Calu3 (cell line): ENCODE results near the gene PREB. TPM values are rescaled to one million over a fixed set of nuclear protein-coding genes. Genes with fewer than 3 reads are reported as not detected.

Experiments used
- BruUV-seq: library from RNA; stranded (reverse); fragments of 400-500 nt; replicated peaks from 2 replicates; lab custom pipeline; 2021; lab: Mats Ljungman, UMichigan
- CTCF ChIA-PET: fragments of 300-600 bp; sonication (Branson Sonifier 250); formaldehyde crosslinking; loops from one replicate; lab custom pipeline; 2022; ENCODE audit warnings: antibody characterized with exemption; lab: Charles Lee
- DNase-seq: peaks from one replicate; pipeline ENCODE4 v3.0.0; 2022
- H3K27ac Mint-ChIP-seq: one replicate; pipeline ENCODE4 v1.8.0; 2022; ENCODE audit warnings: mixed read lengths; ENCODE audit not compliant: unreplicated experiment
- H3K27me3 Mint-ChIP-seq: one replicate; pipeline ENCODE4 v1.8.0; 2022; ENCODE audit warnings: mixed read lengths; ENCODE audit not compliant: unreplicated experiment
- H3K36me3 Mint-ChIP-seq: one replicate; pipeline ENCODE4 v1.8.0; 2022; ENCODE audit warnings: mild to moderate bottlenecking, moderate library complexity, mixed read lengths; ENCODE audit not compliant: insufficient read depth, unreplicated experiment
- H3K4me1 Mint-ChIP-seq: one replicate; pipeline ENCODE4 v1.8.0; 2022; ENCODE audit warnings: mild to moderate bottlenecking, low read depth, mixed read lengths; ENCODE audit not compliant: unreplicated experiment
- H3K4me3 Mint-ChIP-seq: one replicate; pipeline ENCODE4 v1.8.0; 2022; ENCODE audit warnings: mild to moderate bottlenecking, low read depth, moderate library complexity, mixed read lengths; ENCODE audit not compliant: unreplicated experiment
- H3K9me3 Mint-ChIP-seq: one replicate; pipeline ENCODE4 v1.8.0; 2022; ENCODE audit warnings: low read depth, mixed read lengths; ENCODE audit not compliant: unreplicated experiment
- intact Hi-C: fragments of 100-400 bp; cut with micrococcal nuclease; formaldehyde crosslinking; loops from one replicate; pipeline ENCODE4 v1.10.0; 2022; ENCODE audit not compliant: unreplicated experiment
- total RNA-seq: library from RNA; stranded (reverse); gene quantifications from 2 replicates; pipeline ENCODE4 v1.2.3, GENCODE V29; 2022
- TF ChIP-seq, protein P1 (sequence below): fragments of 200-600 bp; IDR thresholded peaks from one replicate; pipeline ENCODE4 v1.8.0; 2022; ENCODE audit warnings: antibody characterized with exemption; ENCODE audit not compliant: unreplicated experiment

The PREB gene
- total RNA-seq, 1 experiment from 2014 or later: 54.0 TPM

DNA sequence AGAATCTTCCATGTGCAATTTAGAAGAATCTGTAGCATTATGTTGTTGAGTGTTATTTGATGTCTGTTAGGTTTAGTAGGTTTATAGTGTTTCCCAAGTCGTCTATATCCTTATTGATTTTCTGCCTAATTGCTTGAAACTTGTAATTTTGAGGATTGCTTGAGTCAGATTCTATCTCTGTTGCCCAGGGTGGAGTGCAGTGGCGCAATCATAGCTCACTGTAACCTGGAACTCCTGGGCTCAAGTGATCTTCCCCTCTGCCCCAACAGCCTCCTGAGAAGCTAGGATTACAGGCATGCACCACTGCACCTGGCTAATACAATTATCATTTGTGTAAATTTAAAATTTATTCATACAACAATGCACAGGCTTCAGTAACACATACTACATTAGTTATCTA lies 11.2 kb upstream of the PREB start:
- TF ChIP-seq, protein P1, sequence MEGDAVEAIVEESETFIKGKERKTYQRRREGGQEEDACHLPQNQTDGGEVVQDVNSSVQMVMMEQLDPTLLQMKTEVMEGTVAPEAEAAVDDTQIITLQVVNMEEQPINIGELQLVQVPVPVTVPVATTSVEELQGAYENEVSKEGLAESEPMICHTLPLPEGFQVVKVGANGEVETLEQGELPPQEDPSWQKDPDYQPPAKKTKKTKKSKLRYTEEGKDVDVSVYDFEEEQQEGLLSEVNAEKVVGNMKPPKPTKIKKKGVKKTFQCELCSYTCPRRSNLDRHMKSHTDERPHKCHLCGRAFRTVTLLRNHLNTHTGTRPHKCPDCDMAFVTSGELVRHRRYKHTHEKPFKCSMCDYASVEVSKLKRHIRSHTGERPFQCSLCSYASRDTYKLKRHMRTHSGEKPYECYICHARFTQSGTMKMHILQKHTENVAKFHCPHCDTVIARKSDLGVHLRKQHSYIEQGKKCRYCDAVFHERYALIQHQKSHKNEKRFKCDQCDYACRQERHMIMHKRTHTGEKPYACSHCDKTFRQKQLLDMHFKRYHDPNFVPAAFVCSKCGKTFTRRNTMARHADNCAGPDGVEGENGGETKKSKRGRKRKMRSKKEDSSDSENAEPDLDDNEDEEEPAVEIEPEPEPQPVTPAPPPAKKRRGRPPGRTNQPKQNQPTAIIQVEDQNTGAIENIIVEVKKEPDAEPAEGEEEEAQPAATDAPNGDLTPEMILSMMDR: no peak
- Mint-ChIP-seq H3K4me3 (no peak overlapping the region), H3K27me3 (peaks cover 48% of the 10 kb centered on the region), H3K27ac (no peak overlapping the region), H3K9me3 (no peaks in the 10 kb centered on the region), H3K4me1 (no peaks in the 10 kb centered on the region), H3K36me3 (no peaks in the 10 kb centered on the region)
- no TSS peak for BruUV-seq
- CTCF ChIA-PET: no interaction called here
- no peak for DNase-seq
- intact Hi-C loops: no loop called here

DNA sequence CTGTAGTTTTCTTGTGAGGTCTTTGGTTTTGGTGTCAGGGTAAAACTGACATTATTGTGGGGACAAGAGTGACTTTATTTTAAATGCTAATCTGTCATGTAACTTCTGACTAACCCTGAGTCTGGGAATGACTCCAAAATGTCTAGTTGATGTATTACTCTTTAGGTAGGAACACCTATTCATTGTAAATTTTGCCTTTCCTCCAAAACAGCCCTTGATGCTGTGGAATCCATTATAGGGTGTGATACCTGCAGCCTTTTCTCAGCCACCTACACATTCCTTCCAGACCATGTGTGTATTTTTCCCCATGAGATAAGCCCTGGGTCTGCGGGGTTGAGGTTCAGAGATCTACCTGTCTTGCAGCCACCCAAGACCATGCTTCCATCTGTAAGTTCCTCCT lies 8.8 kb upstream of the PREB start:
- Mint-ChIP-seq H3K36me3 (no peaks in the 10 kb centered on the region), H3K27ac (no peak overlapping the region), H3K9me3 (no peaks in the 10 kb centered on the region), H3K4me1 (no peaks in the 10 kb centered on the region), H3K4me3 (no peak overlapping the region), H3K27me3 (peaks cover 60% of the 10 kb centered on the region)
- no TSS peak for BruUV-seq
- DNase-seq: no peak
- TF ChIP-seq, protein P1: no peak
- intact Hi-C loops: no loop called here
- CTCF ChIA-PET: no interaction called here

DNA sequence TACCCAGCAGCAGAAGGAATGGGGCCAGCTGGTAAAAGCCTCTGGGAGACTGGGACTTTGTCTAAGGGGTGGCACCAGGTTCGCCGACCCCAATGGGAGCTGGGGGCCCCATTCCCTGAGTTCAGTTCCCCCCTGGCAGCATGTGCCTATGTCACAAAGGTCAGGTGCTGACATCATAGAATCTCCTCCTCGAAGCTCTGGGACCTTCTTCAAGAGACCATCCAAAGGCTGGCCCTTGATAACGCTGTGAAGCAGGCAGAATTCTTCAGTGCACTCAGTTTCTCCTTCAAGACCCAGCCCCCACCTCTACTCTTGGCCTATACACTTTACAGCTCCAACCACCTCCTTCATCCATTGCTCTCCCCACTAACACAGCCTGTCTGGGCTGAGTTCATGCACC lies 4.9 kb upstream of the PREB start, which contains the start of gene PRR30:
TSS of gene PRR30 (minus strand) at position 101 of the 400 bp plus-strand sequence. CDS start 1,081 bp downstream, outside the sequence.
- Mint-ChIP-seq H3K9me3 (no peaks in the 10 kb centered on the region), H3K4me1 (no peaks in the 10 kb centered on the region), H3K36me3 (peaks cover 15% of the 10 kb centered on the region), H3K27ac (no peak within 1 kb of the TSS), H3K4me3 (no peak within 1 kb of the TSS), H3K27me3 (peaks cover 54% of the 10 kb centered on the region)
- intact Hi-C loops: no loop called here
- BruUV-seq: no TSS peak
- CTCF ChIA-PET: no interaction called here
- TF ChIP-seq, protein P1: no peak
- DNase-seq: no peak

DNA sequence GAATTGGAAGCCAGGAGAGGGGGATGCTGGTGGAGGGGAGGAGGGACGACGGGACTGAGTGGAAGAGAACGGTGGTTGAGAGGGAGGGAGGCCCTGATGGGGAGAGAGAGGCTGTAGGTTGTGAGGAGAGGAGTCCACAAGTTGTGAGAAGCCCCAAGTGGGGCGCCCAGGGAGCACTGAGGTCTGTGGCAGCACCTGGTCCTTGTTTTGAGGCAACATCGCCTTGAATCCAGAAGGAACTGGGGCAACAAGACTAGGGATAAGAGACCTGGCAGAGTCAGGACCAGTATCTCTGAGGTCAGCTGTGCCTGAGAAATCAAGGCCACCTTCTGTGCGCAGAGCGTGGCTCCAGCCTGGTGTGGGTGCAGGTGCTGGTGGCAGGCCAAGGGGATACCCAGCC lies 3.7 kb upstream of the PREB start:
- H3K27ac Mint-ChIP-seq: no peak overlapping the region
- peaks cover 5% of the 10 kb centered on the region for H3K4me1 Mint-ChIP-seq
- TF ChIP-seq, protein P1: no peak
- H3K4me3 Mint-ChIP-seq: no peak overlapping the region
- H3K36me3 Mint-ChIP-seq: peaks cover 26% of the 10 kb centered on the region
- H3K27me3 Mint-ChIP-seq: peaks cover 42% of the 10 kb centered on the region
- no peaks in the 10 kb centered on the region for H3K9me3 Mint-ChIP-seq
- DNase-seq: no peak
- CTCF ChIA-PET: no interaction called here
- intact Hi-C loops: no loop called here
- no TSS peak for BruUV-seq
